Activated T-cell treated with anti-CD3 and anti-CD28 coated beads for 1 hour (primary cell): Measurements from ENCODE around the gene OR2A1.
"Not testable (repeated sequence)": the region's sequence is repeated elsewhere in the genome, so short reads cannot be mapped to it uniquely, and the experiment has no call there.

Source experiments
- DNase-seq: peaks from one replicate; pipeline ENCODE4 v3.0.0-alpha.2; 2020; ENCODE audit warnings: low read depth

Gene OR2A1, protein sequence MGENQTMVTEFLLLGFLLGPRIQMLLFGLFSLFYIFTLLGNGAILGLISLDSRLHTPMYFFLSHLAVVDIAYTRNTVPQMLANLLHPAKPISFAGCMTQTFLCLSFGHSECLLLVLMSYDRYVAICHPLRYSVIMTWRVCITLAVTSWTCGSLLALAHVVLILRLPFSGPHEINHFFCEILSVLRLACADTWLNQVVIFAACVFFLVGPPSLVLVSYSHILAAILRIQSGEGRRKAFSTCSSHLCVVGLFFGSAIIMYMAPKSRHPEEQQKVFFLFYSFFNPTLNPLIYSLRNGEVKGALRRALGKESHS

DNA sequence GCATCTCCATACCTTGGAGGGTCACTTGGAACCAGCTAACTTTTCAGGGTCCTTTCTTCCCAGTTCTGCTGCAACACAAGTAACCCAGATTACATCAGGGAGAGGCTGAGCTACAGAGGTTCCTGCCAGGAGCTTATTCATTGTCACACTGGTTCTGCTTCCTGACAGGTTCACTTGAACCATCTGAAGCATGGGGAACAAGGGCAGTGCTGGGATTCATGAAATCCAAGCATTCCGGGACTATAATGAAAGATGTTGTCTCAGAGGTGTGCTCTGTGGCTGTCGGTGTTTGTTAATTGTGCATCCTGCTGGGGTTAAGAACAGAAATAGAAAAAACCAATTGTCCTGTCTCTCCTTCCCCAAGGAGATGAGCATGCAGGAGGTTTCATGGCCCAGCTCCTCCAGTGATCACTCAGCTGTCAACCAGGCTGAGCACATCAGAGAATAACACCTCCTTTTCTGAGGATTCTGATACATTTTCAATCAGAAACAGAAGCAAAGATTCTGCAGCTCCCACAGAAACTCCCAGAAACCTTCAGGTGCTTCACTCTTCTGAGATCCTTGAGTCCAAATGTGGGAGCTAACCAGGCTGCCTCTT, at the start of gene OR2A1:
TSS of gene OR2A1 (plus strand) at position 548 of the 598 bp plus-strand sequence. CDS start 5,706 bp downstream, outside the sequence.
- DNase-seq, result not testable (repeated sequence)

DNA sequence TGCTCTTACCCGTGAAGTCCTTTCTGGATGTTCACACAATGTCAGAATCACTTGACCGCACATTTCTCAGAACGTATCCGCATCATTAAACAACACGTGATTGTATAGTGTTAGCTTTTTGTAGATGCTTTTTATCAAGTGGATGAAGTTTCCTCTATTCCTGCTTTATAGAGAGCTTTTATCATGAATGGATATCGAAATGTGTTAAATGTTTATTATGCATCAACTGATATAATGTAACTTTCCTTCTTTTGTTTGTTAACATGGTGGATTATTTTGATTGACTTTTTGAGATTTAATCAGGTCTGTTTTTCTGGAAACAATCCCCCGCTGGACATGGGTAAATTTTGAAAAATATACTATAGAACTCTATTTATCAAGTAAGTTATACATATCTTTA, 47.5 kb upstream of the OR2A1 start, which contains the start of gene OR2A7:
TSS of gene OR2A7 (minus strand) at position 101 of the 400 bp plus-strand sequence. CDS start 5,164 bp downstream, outside the sequence.
- DNase-seq, result not testable (repeated sequence)

DNA sequence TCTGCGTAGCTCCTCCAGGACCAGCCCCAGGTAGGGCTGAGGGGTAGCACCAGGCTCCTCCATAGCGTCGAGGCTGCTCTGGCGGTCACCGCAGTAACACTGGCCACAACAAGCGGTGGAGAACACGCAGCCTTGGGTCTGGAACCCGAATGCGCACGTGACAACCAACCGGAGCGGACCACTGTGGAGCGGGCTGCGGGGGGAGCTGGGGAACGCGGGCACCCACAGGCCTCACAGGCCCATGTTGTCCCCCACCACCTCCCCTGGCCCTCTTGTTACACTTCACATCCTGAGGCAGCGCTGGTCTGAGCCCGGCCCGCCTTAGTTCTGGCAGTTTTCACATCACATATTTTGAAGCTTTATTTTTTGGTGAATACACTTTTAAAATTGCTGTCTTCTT, 43.0 kb upstream of the OR2A1 start, which contains the start of gene CTAGE8:
TSS of gene CTAGE8 (minus strand) at position 101 of the 400 bp plus-strand sequence. CDS start at position 63, 38 bp downstream.
- DNase-seq, result not testable (repeated sequence)

DNA sequence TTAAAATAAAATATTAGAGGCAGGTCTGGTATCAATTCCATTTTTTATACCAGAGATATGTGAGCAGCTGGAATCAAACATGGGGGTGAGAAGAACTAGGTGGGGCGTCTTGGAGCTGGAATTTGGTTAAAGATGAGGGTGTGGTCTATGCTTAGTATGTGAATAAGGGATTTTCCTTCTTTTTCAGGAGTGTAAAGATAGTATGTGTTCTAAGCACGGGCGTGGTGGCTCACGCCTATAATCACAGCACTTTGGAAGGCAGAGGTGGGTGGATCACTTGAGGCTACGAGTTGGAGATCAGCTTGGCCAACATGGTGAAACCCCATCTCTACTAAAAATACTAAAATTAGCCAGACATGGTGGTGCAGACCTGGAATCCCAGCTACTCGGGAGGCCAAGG, 36.9 kb upstream of the OR2A1 start:
- not testable (repeated sequence) for DNase-seq

DNA sequence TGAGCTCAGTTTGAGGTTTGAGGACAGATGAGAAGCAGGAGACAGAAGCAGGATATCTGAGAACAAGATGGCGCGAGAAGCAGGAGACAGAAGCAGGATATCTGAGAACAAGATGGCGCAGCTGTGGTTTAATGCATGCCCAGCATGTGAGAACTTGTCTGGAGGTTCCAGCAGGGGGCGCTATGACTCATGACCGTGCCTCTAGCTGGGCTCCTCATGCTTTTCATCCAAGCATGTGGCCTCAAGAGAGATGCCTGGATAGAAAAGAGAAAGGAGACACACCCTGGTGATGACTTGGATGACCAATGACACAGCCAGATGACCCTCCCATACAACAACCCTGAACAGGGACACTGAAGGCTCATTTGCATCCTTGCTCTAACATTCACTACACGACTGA, 32.2 kb upstream of the OR2A1 start:
- DNase-seq, result not testable (repeated sequence)

DNA sequence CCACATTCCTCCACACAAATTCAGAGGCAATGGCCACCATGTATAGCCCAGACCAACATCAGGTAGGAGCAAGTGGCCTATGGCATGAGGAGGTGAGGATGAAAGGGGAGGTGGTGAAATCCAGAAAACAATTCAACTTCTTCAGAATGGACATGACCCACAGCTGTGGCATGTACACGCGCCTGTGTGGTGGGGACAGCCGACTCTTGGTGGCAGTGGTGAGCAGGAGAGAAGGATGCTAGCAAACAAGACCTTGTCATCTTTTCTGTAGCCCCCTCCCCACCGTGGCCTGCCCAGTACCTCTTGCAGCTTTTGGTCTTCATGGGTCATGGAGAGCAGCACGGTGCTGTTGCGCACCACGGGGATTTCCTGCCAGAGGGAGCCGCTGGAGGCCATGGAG, 30.2 kb upstream of the OR2A1 start:
- DNase-seq, result not testable (repeated sequence)

DNA sequence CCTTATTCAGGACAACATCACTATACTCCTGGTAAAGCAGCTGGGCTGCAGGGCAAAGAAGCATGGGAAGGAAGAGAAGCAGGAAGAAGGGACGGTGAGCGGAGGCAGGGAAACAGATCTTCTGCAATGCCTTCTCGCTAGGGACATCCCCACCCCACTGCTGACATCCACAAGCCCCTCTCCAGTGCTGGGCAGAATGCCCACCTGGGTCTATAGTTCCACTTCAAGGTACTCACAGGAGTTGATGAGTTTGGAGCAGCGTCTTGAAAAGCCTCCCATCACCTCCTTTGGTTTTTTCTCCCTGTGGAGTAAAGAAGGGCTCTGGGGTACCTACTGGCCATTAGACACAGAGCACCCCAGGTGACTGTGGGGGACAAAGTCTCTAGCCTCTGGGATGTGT, 29.7 kb upstream of the OR2A1 start:
- not testable (repeated sequence) for DNase-seq

DNA sequence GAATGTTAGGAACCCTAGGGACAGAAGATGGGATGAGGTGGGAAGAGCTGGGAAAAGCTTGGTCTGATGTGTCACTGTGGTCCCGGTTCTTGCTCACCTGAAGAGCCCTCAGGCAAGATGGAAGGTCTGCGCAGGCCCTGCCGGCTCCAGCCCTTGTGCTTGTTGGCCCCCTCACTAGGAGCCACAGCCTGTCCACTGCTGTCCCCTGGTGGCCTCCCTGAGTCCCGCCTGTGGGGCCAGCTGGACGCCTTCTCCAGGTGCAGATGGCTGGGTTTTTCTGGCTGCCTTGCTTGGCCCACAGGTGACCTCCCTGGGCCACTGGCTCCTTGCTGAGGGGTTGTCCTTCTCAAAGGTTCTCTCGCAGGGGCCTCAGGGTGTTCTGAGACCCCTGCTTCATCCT, 28.5 kb upstream of the OR2A1 start:
- DNase-seq, result not testable (repeated sequence)

DNA sequence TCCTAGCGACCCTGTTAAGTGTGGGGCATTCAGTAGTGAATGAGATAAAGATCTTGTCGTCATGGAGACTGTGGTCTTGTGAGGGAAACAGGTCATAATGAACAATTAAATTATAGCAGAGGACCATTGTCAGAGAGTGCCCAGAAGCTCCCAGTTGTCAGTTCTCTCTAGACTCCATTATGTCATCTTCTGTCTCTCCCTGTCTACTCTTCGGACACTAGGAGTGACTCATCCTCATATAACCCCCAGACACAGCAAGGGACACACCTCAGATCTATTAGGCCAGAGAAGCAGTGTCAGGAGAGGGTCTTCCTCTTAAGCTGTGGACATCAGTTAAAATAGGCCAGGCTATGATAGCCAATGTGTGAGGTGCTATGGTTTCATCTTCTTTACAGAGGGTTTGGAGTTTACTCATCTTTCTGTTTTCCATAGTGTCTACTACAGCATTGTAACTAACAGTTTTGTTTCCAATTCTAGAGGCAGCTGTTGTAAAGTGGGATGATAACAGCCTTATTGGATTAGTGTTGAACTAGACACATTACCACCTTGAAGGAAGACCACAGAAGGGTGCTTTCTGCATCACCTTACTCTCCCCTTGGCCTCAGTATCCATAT, 24.9 kb upstream of the OR2A1 start:
- DNase-seq, result not testable (repeated sequence)

DNA sequence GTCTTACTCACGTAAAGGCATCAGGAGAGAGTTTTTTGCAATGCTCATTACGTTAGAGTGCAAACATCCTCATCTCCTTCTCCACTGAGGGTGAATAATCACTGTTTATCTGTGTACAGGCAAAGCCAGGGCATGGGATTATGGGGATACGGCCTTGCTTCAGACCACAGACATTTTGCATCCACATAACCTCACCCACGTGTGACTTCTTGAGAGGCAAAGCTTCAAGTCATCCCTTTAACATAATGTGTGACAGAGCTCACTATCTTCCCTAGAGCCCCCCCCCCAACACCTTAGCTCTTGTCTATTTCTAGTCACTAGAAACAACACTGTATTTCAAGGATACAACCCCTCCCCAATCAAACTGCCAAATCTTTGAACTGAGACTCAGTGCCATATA, 20.6 kb upstream of the OR2A1 start:
- DNase-seq, result not testable (repeated sequence)

DNA sequence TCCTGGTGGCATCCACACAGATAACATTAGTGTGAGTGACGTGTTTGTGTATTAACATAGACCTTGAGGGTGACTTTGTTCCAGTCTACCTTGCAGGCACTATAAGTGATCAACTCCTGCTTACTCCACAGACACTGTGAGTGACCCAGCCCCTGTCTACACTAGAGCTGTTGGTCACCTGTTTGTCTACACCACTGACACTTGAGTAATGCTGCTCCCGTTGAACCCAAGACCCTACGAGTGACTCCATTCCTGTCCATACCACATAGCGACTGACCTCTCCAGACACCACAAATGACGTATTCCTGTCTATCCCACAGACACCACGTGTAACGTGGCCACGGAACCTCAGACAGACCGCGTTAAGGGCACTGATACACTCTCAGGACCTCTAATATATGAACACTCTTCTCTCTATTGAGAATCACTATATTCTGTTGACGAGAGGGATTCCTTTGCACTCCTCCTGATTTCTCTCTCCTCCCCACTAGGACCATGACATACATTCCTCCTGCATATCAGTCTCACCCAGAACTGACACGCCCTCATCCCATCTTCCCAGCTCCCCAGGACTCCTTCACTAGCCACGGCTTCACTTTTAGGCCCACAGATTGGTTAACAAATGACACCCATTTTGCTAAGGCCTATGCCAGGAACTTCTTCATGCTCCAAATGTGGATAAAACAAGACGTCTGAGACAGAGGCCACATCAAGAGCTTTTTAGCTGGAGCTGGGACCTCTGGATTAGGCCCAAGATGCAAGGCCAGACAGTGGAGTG, 19.6 kb upstream of the OR2A1 start:
- DNase-seq, result not testable (repeated sequence)

DNA sequence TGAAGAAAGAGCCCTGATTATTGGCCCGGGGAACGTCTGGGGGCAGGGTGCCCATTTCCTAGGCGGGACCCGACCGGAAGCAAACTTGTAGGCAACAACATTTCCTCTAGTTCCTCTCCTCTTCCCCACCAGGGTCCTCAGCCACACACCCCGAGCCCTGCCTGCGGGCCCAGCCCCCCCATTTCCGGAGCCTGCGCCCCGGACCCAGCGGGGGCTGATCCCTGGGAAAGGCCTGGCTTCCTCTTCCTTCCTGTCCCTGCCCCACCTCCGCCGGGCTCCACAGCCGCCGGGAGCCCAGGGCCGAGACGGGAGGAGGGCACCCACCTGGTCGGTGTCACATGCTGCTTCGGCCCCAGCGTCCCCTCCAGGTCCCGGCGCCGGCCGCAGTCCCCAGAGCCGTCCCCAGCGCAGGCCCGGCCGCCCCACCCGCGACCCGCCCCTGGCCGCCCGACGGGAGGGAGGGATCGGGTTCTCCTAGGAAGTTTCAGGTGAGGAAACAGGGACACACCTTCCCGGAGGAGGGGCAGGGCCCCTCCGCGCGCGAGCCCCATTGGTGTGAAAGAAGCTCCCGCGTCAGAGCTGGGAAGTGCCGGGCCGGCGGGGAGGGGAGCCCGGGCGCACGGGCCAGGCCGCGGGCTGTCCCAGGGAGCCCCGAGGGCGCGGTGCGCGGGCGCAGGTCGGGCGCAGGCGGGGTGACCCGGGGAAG, 18.3 kb upstream of the OR2A1 start:
- not testable (repeated sequence) for DNase-seq

DNA sequence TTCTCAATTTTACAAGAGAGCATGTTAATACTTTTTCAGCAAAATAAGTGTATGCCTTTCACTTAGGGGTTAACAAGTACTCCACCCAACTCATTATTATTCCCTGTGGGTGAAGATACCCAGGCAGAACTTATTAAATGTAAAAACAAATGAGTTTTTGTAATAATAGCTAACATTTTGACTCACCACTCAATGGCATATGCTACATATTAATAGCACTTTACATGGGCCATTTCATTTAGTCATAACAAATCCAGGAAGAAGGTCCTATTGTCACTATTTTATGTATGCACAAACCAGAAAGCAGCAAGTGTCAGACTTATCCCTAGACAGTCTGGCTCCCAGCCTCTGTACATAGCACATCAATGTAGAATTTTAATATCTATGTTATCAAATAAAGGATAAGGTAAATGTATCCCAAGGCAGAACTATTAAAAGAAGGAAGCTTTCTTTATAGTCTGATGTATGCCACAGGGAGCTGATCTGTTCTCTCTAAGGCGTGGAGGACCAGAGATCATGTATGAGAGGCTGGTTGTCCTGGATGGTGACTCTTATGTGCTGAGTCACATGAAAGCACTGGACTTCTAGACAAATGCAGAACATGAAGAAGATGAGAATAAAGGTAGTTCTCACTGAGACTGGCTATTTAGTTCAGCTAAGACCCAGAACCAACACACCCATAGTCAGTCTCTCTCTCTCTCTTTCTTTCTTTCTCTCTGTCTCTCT, 9.5 kb upstream of the OR2A1 start:
- DNase-seq, result not testable (repeated sequence)

DNA sequence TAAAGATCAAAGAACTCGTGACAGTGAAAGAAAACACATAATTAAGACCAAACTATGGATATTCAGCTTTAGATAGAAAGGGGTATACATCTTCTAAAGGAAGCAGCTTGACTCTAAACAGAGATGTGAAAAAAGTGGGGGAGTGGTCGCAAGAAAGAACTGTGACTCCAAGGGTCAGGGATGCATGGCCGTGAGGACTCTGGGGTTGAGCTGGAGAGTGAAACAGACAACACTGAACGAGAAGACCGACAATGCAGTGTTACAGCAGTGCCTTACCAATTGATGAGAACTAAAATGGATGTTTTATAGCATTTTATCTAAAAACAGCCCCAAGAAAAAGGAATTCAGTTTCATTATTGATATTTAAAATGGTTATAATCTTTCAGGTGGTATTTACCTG, 8.6 kb upstream of the OR2A1 start:
- DNase-seq, result not testable (repeated sequence)

DNA sequence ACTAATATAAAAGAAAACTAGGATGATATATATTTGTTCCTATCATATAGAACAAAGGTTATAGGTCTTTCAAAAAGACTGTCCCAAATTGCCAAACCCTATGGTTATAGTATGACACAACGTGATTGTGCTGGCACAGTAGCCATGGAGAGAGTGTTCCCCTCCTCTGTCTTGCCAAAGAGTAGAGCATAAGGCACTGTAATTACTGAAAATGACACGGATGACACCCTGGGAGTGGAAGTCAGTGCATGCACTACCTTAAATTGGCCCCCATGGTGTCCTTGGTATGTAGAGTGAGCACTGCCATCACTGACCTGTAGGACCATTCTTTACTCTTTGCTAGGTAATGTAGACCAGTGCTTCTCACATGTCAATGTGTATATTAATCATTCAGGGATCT, 7.1 kb upstream of the OR2A1 start:
- not testable (repeated sequence) for DNase-seq

DNA sequence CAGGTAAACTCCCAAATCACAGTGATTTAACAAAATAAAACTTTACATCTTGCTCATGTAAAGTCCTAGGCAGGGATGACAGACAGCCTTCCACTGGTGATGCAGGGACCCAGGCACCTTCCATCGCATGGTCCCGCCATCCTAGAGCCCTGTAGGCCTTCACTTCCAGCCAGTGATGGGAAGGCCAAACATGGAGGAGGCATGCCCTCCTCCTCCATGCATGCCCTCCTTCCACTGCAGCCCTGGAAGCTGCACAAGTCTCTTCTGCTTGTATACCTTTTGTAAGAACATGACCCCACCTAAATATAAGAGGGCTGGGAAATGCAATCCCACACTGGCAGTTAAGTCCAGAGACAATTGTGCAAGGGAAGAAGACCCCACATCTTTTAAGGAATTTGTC, 2.5 kb upstream of the OR2A1 start:
- not testable (repeated sequence) for DNase-seq

DNA sequence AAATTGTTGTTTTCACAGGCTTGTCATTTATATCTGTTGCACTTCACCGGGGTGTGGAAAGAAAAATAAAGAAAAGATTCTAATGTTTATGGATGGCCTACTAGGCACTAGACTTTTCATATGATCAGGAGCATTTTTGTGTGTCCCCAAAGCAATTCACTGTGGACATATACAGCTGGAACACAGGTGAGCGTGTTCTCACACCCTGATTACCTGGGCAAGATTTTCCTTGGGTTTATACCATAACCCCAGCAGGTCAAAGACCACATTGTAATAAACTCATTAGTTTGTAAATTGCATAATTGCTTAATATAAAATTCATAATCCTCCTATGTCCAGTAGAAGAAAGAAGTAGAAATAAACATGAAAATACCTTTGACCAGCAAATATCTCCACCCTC, 1.0 kb upstream of the OR2A1 start:
- DNase-seq, result not testable (repeated sequence)

DNA sequence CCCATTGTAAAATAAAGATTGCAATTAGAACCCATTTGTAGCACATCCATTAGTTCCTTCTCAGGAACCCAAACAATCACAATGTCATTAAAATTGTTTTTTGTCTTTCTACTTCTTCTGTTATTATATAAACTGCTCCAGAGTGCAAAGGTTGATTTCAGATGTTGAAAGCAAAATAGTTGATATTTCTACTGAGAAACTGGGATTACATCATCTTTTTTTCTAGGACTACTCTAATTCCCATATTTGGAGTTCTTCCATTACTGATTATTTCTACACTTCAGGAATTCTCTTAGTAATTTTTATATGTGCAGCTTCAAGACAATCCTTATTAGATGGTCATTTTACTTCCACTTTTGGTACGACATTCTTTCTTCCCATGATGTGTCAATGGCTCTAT, 5.3 kb downstream of the OR2A1 start:
- not testable (repeated sequence) for DNase-seq

DNA sequence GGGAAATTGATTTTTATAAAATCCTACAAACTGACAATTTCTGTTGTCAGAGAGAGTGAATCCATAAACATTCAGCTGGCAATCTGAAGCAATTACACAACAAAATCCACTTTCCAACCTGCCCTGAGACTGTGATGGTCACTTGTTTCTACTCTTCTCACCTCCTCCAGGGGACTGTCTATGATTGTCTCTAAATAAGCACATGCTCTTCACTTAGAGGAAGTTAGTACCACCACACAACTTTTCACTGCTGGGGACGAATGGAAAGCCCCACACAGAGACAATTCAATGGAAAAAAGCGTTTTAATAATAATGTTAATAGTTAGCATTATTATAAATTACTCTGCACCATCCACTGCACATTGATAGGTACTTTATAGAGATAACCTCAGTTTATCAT, 7.3 kb downstream of the OR2A1 start:
- DNase-seq, result not testable (repeated sequence)

DNA sequence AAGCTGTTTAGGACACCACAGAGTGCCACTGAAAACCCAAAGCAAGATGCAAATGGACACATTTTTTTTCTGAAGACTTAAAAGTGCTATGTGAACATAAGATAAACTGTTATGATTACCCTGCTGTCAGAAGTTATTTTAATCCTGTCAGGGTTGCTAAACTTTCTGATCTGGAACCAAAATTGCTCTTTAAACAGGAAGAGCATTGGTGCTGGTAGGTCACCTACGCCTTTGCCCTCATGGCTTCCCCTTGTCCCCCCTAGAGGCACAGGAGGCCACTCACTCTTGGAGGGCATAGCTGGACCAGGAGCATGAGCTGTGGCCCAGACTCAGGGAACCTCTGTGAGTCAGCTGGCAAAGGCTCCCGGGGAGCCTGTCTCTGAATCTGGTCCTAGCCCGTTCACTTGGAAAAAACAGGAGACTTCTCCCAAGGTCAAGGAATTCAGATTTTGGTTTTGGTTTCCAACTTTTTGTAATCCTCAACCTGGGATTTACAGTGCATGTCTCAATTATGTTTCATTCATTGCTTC, 9.5 kb downstream of the OR2A1 start:
- not testable (repeated sequence) for DNase-seq
